Bronchial epithelial cell (primary cell): Measurements from ENCODE around the gene GLCE. TPM values are rescaled to one million over a fixed set of nuclear protein-coding genes. Genes with fewer than 3 reads are reported as not detected.

Experiments
- DNase-seq: peaks from one replicate; pipeline ENCODE4 v3.0.0-alpha.2; 2010; ENCODE audit warnings: low read depth
- FAIRE-seq: peaks from 2 replicates; lab custom pipeline; 2011; peaks lifted over from hg19 to GRCh38; lab: Jason Lieb, UNC
- H3K27me3 ChIP-seq: 2 replicates; pipeline ENCODE4 v1.5.1; 2011; ENCODE audit warnings: low read length; ENCODE audit not compliant: control insufficient read depth, insufficient read depth
- H3K36me3 ChIP-seq: 2 replicates; pipeline ENCODE4 v1.5.1; 2011; ENCODE audit warnings: low read length; ENCODE audit not compliant: control insufficient read depth, insufficient read depth
- H3K4me3 ChIP-seq: 2 replicates; pipeline ENCODE4 v1.5.1; 2011; ENCODE audit warnings: mild to moderate bottlenecking, low read depth, low read length, control low read depth
- CTCF ChIP-seq: IDR thresholded peaks from 2 replicates; pipeline ENCODE4 v1.5.1; 2011; ENCODE audit warnings: mild to moderate bottlenecking, moderate library complexity, low read length, control low read depth, inconsistent platforms; ENCODE audit not compliant: insufficient read depth, severe bottlenecking
- total RNA-seq: library from RNA; depleted of rRNA; stranded (reverse); fragments of >200 nt; gene quantifications from 2 replicates; pipeline ENCODE4 v1.2.1, GENCODE V29; 2014

GLCE gene
- total RNA-seq, 1 donor from 2014 or later, result 46.3 TPM

- H3K27me3 ChIP-seq, result peaks cover 6% of the 10 kb centered on the region
- H3K4me3 ChIP-seq, result no peak overlapping the region
- DNase-seq (peak; percentile 29), FAIRE-seq (no peak)
- H3K36me3 ChIP-seq, result no peaks in the 10 kb centered on the region
- TF ChIP-seq CTCF, result no peak
Measured at GRCh38 chr15:69118089-69118488, 42.3 kb upstream of the GLCE start.

GRCh38 chr15:69119001-69119400 is 41.4 kb upstream of the GLCE start:
- no peak for FAIRE-seq
- Histone ChIP-seq H3K4me3 (no peak overlapping the region), H3K27me3 (peaks cover 6% of the 10 kb centered on the region), H3K36me3 (no peaks in the 10 kb centered on the region)
- DNase-seq, result no peak
- no peak for TF ChIP-seq CTCF

GRCh38 chr15:69119683-69120395 is 40.6 kb upstream of the GLCE start:
- no peak for FAIRE-seq
- no peak for TF ChIP-seq CTCF
- DNase-seq, result no peak

GRCh38 chr15:69120732-69121131 is 39.7 kb upstream of the GLCE start:
- peaks cover 6% of the 10 kb centered on the region for H3K27me3 ChIP-seq
- no peak for FAIRE-seq
- H3K36me3 ChIP-seq, result no peaks in the 10 kb centered on the region
- DNase-seq, result no peak
- no peak overlapping the region for H3K4me3 ChIP-seq
- TF ChIP-seq CTCF, result no peak

More at GRCh38 chr15:69119683-69120395, 40.6 kb upstream of the GLCE start:
- no peak overlapping the region for H3K4me3 ChIP-seq
- no peaks in the 10 kb centered on the region for H3K36me3 ChIP-seq
- peaks cover 6% of the 10 kb centered on the region for H3K27me3 ChIP-seq

GRCh38 chr15:69121198-69121828 is 39.1 kb upstream of the GLCE start:
- FAIRE-seq, result no peak
- DNase-seq, result no peak
- no peak for TF ChIP-seq CTCF
- Histone ChIP-seq H3K36me3 (no peaks in the 10 kb centered on the region), H3K4me3 (no peak overlapping the region), H3K27me3 (peaks cover 6% of the 10 kb centered on the region)
